Stimulated activated CD4-positive, alpha-beta T cell treated with anti-CD3 and anti-CD28 coated beads, Interleukin-1b, Interleukin-23, amount 100 ng/mL, for 4 hours (primary cell): ENCODE results near the gene SCAANT1.

Experiments
- DNase-seq, 2 donors: peaks; one replicate each; pipeline ENCODE4 v3.0.0-alpha.2; 2020; ENCODE audit warnings: low read depth in 2 of 2

SCAANT1 gene

GRCh38 chr3:63911873-63912767 lies at the start of gene SCAANT1:
SCAANT1 (minus strand) TSS chr3:63912383.
- DNase-seq: peak; percentile 75 to 83

GRCh38 chr3:63961891-63962290 lies 49.7 kb upstream of the SCAANT1 start:
- DNase-seq: no peak

- no peak for DNase-seq
Observed at GRCh38 chr3:63960048-63960711, 48.0 kb upstream of the SCAANT1 start.

- DNase-seq: no peak
Observed at GRCh38 chr3:63959146-63959545, 47.0 kb upstream of the SCAANT1 start.

GRCh38 chr3:63955830-63956545 lies 43.8 kb upstream of the SCAANT1 start:
- DNase-seq: no peak

- DNase-seq: no peak
Observed at GRCh38 chr3:63955036-63955650, 43.0 kb upstream of the SCAANT1 start.

GRCh38 chr3:63954182-63954581 lies 42.0 kb upstream of the SCAANT1 start:
- DNase-seq: no peak

GRCh38 chr3:63952248-63952594 lies 40.0 kb upstream of the SCAANT1 start:
- no peak for DNase-seq

GRCh38 chr3:63951492-63952247 lies 39.5 kb upstream of the SCAANT1 start:
- DNase-seq: no peak

GRCh38 chr3:63950698-63951097 lies 38.5 kb upstream of the SCAANT1 start:
- no peak for DNase-seq

- no peak for DNase-seq
Observed at GRCh38 chr3:63949005-63949404, 36.8 kb upstream of the SCAANT1 start.

- no peak for DNase-seq
Observed at GRCh38 chr3:63947594-63947993, 35.4 kb upstream of the SCAANT1 start.

GRCh38 chr3:63946753-63947152 lies 34.6 kb upstream of the SCAANT1 start:
- DNase-seq: no peak

- DNase-seq: no peak
Observed at GRCh38 chr3:63945558-63946096, 33.4 kb upstream of the SCAANT1 start.

GRCh38 chr3:63943678-63944077 lies 31.5 kb upstream of the SCAANT1 start:
- DNase-seq: no peak

GRCh38 chr3:63942528-63942927 lies 30.3 kb upstream of the SCAANT1 start:
- DNase-seq: no peak

GRCh38 chr3:63940389-63940757 lies 28.2 kb upstream of the SCAANT1 start:
- DNase-seq: no peak

GRCh38 chr3:63937661-63938651 lies 25.8 kb upstream of the SCAANT1 start:
- DNase-seq: no peak

GRCh38 chr3:63936925-63937324 lies 24.7 kb upstream of the SCAANT1 start:
- no peak for DNase-seq
